Body of pancreas (tissue), 4 donors: ENCODE measurements around the gene IL34. TPM values are rescaled to one million over a fixed set of nuclear protein-coding genes. Genes with fewer than 3 reads are reported as not detected.

ENCODE experiments used
- ATAC-seq: fragments of 150-250 bp; one replicate; pipeline ENCODE4 v1.9.1; 2016
- DNase-seq, 4 donors: peaks; one replicate each; pipeline ENCODE4 v3.0.0-alpha.2; 2019
- H3K27ac ChIP-seq, 4 donors: fragments of 200-600 bp; sonication (generic); 1 replicate in 3 of 4; 2 replicates in 1 of 4; pipeline versions ENCODE4 v1.5.1 to v1.6.1; 2016 to 2019; ENCODE audit warnings: mild to moderate bottlenecking in 1 of 4, mixed read lengths in 1 of 4, moderate library complexity in 1 of 4
- H3K27me3 ChIP-seq, 2 donors: fragments of 200-600 bp; sonication (generic); one replicate each; pipeline ENCODE4 v1.6.0; 2016; ENCODE audit warnings: mild to moderate bottlenecking in 1 of 2
- H3K36me3 ChIP-seq, 2 donors: fragments of 200-600 bp; sonication (generic); replicated peaks in 1 of 2; 2 replicates each; pipeline ENCODE4 v1.5.1; 2016; ENCODE audit warnings: low read depth in 2 of 2; ENCODE audit not compliant: insufficient read depth in 1 of 2
- H3K4me1 ChIP-seq: fragments of 200-600 bp; sonication (generic); one replicate; pipeline ENCODE4 v1.6.0; 2016
- H3K4me3 ChIP-seq, 2 donors: fragments of 200-600 bp; sonication (generic); 1 replicate in 1 of 2; 2 replicates in 1 of 2; pipeline ENCODE4 v1.5.1; 2016 to 2019
- H3K9me3 ChIP-seq, 3 donors: fragments of 200-600 bp; sonication (generic); 1 replicate in 2 of 3; 2 replicates in 1 of 3; pipeline ENCODE4 v1.5.1; 2016
- POLR2A ChIP-seq, 3 donors: fragments of 450-650 bp; IDR thresholded peaks; one replicate each; pipeline ENCODE4 v1.6.1; 2016; ENCODE audit warnings: antibody characterized with exemption in 3 of 3, mild to moderate bottlenecking in 2 of 3
- WGBS, 2 donors: methylation state at CpG; one replicate each; pipeline ENCODE4 v1.1.5; 2017; 5-methylcytosine and 5-hydroxymethylcytosine counted together
- intact Hi-C: fragments of 100-400 bp; cut with DNase I; formaldehyde crosslinking; loops from one replicate; pipeline ENCODE4 v1.15.1; 2023
- total RNA-seq, 2 donors: library from RNA; depleted of rRNA; stranded (reverse); fragments of >200 nt; gene quantifications; one replicate each; pipeline ENCODE4 v1.1.0, GENCODE V29; 2016
- TF ChIP-seq, protein P1 (sequence below), 7 experiments: fragments of 450-650 bp in 4 of 7; fragments of 200-600 bp in 3 of 7; sonication (generic) in 3 of 7; IDR thresholded peaks; one replicate each; pipeline ENCODE4 v1.5.1; 2016 to 2019; ENCODE audit warnings: antibody characterized with exemption in 7 of 7

IL34 gene
- total RNA-seq, 2 donors from 2014 or later: 0.78 to 3.0 TPM

DNA sequence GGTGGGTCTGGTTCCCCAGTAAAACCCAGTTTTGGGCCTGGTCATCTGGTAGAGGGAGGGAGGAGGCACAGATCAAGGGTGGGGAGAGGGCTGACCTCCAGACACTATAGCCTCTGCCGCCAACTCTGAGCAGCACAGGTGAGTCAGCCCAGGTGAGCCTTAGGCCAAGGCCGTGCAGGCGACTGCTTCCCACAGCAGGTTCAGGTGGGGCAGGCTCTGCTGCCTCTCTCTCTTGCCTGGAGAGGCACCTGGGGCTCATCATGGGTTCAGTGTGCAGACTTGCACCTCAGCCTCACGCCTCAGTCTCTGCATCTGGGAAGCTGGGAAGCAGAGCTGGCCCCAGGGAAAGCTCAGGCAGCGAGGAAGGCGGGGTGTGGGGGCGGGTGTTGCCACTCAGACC lies 37.8 kb upstream of the IL34 start:
- DNase-seq (peak in 1 of 4 donors; percentile 48), ATAC-seq (peak; percentile 24)

DNA sequence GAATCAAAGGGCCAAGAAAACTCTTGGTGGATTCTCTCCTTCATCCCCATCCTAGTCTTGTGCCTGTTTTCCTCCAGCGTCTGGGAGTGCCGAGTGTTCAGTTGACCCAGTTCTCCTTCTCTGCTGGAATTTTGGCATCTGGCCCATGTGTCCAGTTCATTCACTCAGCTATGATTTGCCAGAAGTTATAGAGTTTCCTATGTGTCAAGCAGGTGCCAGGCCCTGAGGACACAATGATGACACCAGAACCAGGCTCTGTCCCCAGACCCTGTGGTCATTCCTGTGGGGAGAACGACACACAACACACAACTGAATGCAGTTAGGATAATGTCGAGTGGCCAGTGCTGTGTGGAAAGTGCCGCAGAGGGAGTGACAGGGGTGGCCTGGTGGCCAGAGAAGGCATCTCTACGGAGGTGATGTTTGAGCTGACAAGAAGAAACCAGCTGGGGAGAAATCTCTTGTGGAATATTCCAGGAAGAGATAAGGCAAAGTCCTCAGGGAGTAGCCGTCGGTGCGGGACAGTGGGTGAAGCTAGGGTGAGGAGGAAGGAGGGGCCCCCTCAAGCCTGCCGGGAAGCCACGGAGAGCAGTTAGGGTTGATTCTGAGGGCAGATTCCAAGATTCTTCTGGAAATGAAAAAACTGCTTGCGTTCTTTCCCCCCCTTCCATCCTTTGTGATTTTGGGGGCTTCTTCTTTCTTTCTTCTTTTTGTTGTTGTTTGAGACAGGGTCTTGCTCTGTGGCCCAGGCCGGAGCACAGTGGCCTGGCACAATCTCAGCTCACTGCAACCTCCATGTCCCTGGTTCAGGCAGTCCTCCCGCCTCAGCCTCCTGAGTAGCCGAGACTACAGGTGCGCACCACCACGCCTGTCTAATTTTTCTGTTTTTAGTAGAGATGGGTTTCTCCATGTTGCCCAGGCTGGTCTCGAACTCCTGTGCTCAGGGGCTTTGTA lies 35.8 kb upstream of the IL34 start:
- DNase-seq (peak in 3 of 4 donors; percentile 28 to 53 (median 33)), ATAC-seq (peak; percentile 30)
- 77 to 82% methylated on average over 18 of the region's 18 CpGs for WGBS, 2 donors
- TF ChIP-seq, protein P1, sequence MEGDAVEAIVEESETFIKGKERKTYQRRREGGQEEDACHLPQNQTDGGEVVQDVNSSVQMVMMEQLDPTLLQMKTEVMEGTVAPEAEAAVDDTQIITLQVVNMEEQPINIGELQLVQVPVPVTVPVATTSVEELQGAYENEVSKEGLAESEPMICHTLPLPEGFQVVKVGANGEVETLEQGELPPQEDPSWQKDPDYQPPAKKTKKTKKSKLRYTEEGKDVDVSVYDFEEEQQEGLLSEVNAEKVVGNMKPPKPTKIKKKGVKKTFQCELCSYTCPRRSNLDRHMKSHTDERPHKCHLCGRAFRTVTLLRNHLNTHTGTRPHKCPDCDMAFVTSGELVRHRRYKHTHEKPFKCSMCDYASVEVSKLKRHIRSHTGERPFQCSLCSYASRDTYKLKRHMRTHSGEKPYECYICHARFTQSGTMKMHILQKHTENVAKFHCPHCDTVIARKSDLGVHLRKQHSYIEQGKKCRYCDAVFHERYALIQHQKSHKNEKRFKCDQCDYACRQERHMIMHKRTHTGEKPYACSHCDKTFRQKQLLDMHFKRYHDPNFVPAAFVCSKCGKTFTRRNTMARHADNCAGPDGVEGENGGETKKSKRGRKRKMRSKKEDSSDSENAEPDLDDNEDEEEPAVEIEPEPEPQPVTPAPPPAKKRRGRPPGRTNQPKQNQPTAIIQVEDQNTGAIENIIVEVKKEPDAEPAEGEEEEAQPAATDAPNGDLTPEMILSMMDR (IDR thresholded peaks at IDR 0.05): no peak
- TF ChIP-seq POLR2A (IDR thresholded peaks at IDR 0.05): no peak
- no peaks in the 10 kb centered on the region for H3K36me3 ChIP-seq
- no peak overlapping the region for H3K27ac ChIP-seq
- intact Hi-C loops: no loop called here
- no peaks in the 10 kb centered on the region for H3K9me3 ChIP-seq
- H3K4me3 ChIP-seq: no peak overlapping the region
- H3K27me3 ChIP-seq: no peaks in the 10 kb centered on the region
- H3K4me1 ChIP-seq: peaks cover 11% of the 10 kb centered on the region

More for the DNA sequence above, 37.8 kb upstream of the IL34 start:
- intact Hi-C loops: no loop called here
- no peak overlapping the region for H3K27ac ChIP-seq
- H3K36me3 ChIP-seq: no peaks in the 10 kb centered on the region
- no peak for TF ChIP-seq POLR2A (IDR thresholded peaks at IDR 0.05)
- TF ChIP-seq, protein P1 (IDR thresholded peaks at IDR 0.05): no peak
- no peaks in the 10 kb centered on the region for H3K4me1 ChIP-seq
- H3K27me3 ChIP-seq: no peaks in the 10 kb centered on the region
- H3K4me3 ChIP-seq: no peak overlapping the region
- no peaks in the 10 kb centered on the region for H3K9me3 ChIP-seq
- 71 to 96% methylated on average over 3 to 7 of the region's 7 CpGs for WGBS, 2 donors

DNA sequence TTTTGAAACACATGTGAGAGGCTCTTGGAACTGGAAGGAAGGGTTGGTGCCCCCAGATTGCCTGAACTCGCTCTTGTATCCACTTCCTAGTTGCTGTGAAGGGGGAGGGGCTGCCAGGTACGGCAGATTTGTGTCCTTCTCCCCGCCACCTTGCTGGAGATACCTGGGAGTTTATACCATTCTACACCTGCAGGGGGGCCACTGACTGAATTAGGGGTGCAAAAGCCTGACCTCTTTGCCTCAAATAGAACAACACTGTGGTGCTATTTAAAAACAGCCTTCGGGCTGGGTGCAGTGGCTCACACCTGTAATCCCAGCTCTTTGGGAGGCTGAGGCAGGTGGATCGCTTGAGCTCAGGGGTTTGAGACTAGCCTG lies 35.1 kb upstream of the IL34 start:
- no peaks in the 10 kb centered on the region for H3K9me3 ChIP-seq
- H3K27me3 ChIP-seq: no peaks in the 10 kb centered on the region
- H3K27ac ChIP-seq: no peak overlapping the region
- H3K4me3 ChIP-seq: no peak overlapping the region
- no peak for DNase-seq
- TF ChIP-seq, protein P1 (IDR thresholded peaks at IDR 0.05): no peak
- no peak for TF ChIP-seq POLR2A (IDR thresholded peaks at IDR 0.05)
- ATAC-seq: no peak
- intact Hi-C loops: no loop called here
- WGBS, 2 donors: 92 to 95% methylated on average over 5 of the region's 5 CpGs
- H3K4me1 ChIP-seq: peaks cover 11% of the 10 kb centered on the region
- H3K36me3 ChIP-seq: no peaks in the 10 kb centered on the region

DNA sequence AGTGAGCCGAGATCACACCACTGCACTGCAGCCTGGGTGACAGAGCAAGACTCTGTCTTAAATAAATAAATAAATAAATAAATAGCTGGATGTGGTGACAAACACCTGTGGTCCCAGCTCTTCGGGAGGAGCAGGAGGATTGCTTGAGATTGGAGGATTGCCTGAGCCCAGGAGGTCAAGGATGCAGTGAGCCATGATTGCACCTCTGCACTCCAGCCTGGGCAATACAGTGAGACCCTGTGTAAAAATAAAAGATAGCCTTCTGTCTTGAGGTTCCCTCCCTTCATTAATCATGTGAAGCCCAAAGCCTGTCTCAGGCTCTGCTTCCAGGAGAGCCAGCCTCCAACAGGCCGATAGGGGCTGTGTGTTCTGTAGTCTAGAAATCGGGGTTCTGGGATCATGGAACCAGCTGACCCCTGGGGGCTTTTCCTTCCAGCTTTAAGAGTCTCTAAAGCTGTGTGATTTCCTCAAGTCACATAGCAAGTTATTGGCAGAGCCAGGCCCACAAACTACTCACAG lies 34.5 kb upstream of the IL34 start:
- intact Hi-C loops: no loop called here
- DNase-seq (no peak), ATAC-seq (no peak)
- Histone ChIP-seq H3K27me3 (no peaks in the 10 kb centered on the region), H3K9me3 (no peaks in the 10 kb centered on the region), H3K4me1 (peaks cover 11% of the 10 kb centered on the region), H3K27ac (no peak overlapping the region), H3K4me3 (no peak overlapping the region), H3K36me3 (no peaks in the 10 kb centered on the region)
- TF ChIP-seq, protein P1 (IDR thresholded peaks at IDR 0.05): no peak
- TF ChIP-seq POLR2A (IDR thresholded peaks at IDR 0.05): no peak
- WGBS, 2 donors: 86 to 90% methylated on average over 2 to 4 of the region's 4 CpGs
